ENCODE results near the gene BUD13.

The BUD13 gene

GRCh38 chr11:116733043-116733755, 39.6 kb downstream of the BUD13 start:
- peak; percentile 56 for DNase-seq (ENCODE audit: low read depth)
- H3K4me3 ChIP-seq (ENCODE audit: low read depth, low read length): peak overlapping the region; percentile 25; the same call in 1 of the 2 replicates
- TF ChIP-seq CTCF (IDR thresholded peaks at IDR 0.05; ENCODE audit: insufficient read depth, low read depth, low read length, missing control alignments): no peak

- DNase-seq (ENCODE audit: low read depth): peak; percentile 84
Observed at GRCh38 chr11:116732271-116733042, 40.3 kb downstream of the BUD13 start.

GRCh38 chr11:116731821-116732220, 41.0 kb downstream of the BUD13 start:
- DNase-seq (ENCODE audit: low read depth): no peak
- no peak overlapping the region for H3K4me3 ChIP-seq (ENCODE audit: low read depth, low read length)
- no peak for TF ChIP-seq CTCF (IDR thresholded peaks at IDR 0.05; ENCODE audit: insufficient read depth, low read depth, low read length, missing control alignments)

More at GRCh38 chr11:116732271-116733042, 40.3 kb downstream of the BUD13 start:
- H3K4me3 ChIP-seq (ENCODE audit: low read depth, low read length): peak overlapping the region; percentile 25; the same call in 1 of the 2 replicates
- TF ChIP-seq CTCF (IDR thresholded peaks at IDR 0.05; ENCODE audit: insufficient read depth, low read depth, low read length, missing control alignments): peak; percentile 98

GRCh38 chr11:116731097-116731761, 41.6 kb downstream of the BUD13 start:
- no peak overlapping the region for H3K4me3 ChIP-seq (ENCODE audit: low read depth, low read length)
- DNase-seq (ENCODE audit: low read depth): no peak
- no peak for TF ChIP-seq CTCF (IDR thresholded peaks at IDR 0.05; ENCODE audit: insufficient read depth, low read depth, low read length, missing control alignments)

- TF ChIP-seq CTCF (IDR thresholded peaks at IDR 0.05; ENCODE audit: insufficient read depth, low read depth, low read length, missing control alignments): no peak
- no peak for DNase-seq (ENCODE audit: low read depth)
- no peak overlapping the region for H3K4me3 ChIP-seq (ENCODE audit: low read depth, low read length)
Observed at GRCh38 chr11:116730601-116731000, 42.2 kb downstream of the BUD13 start.

GRCh38 chr11:116730241-116730561, 42.6 kb downstream of the BUD13 start:
- no peak for DNase-seq (ENCODE audit: low read depth)
- no peak for TF ChIP-seq CTCF (IDR thresholded peaks at IDR 0.05; ENCODE audit: insufficient read depth, low read depth, low read length, missing control alignments)

More at GRCh38 chr11:116730241-116730561, 42.6 kb downstream of the BUD13 start:
- no peak overlapping the region for H3K4me3 ChIP-seq (ENCODE audit: low read depth, low read length)

Measured in GM12865 (cell line).